Stimulated activated CD4-positive, alpha-beta T cell treated with anti-CD3 and anti-CD28 coated beads, Interleukin-4, amount 100 ng/mL, for 4 hours (primary cell): Measurements from ENCODE around the gene LRP5.
"Not testable (repeated sequence)": the region's sequence is repeated elsewhere in the genome, so short reads cannot be mapped to it uniquely, and the experiment has no call there.

ENCODE experiments used
- DNase-seq, 2 experiments: peaks; one replicate each; pipeline ENCODE4 v3.0.0-alpha.2; 2020

LRP5 gene

GRCh38 chr11:68329978-68330699, 17.7 kb downstream of the LRP5 start:
- DNase-seq: no peak

- DNase-seq: no peak
Measured at GRCh38 chr11:68330700-68331337, 18.4 kb downstream of the LRP5 start.

- DNase-seq: no peak
Measured at GRCh38 chr11:68331338-68331947, 19.1 kb downstream of the LRP5 start.

- no peak for DNase-seq
Measured at GRCh38 chr11:68332186-68332585, 19.8 kb downstream of the LRP5 start.

- no peak for DNase-seq
Measured at GRCh38 chr11:68333173-68333572, 20.8 kb downstream of the LRP5 start.

- no peak for DNase-seq
Measured at GRCh38 chr11:68334923-68335322, 22.5 kb downstream of the LRP5 start.

- no peak for DNase-seq
Measured at GRCh38 chr11:68335683-68336082, 23.3 kb downstream of the LRP5 start.

- DNase-seq: no peak
Measured at GRCh38 chr11:68336716-68337115, 24.3 kb downstream of the LRP5 start.

GRCh38 chr11:68337399-68337835, 25.0 kb downstream of the LRP5 start:
- DNase-seq: no peak

GRCh38 chr11:68338051-68338780, 25.8 kb downstream of the LRP5 start:
- DNase-seq: no peak

GRCh38 chr11:68340003-68340767, 27.8 kb downstream of the LRP5 start:
- no peak for DNase-seq

GRCh38 chr11:68340784-68341556, 28.6 kb downstream of the LRP5 start:
- no peak for DNase-seq

- no peak for DNase-seq
Measured at GRCh38 chr11:68341557-68342458, 29.4 kb downstream of the LRP5 start.

GRCh38 chr11:68342459-68343158, 30.2 kb downstream of the LRP5 start:
- DNase-seq: no peak

- no peak for DNase-seq
Measured at GRCh38 chr11:68343761-68344256, 31.4 kb downstream of the LRP5 start.

- not testable (repeated sequence) for DNase-seq
Measured at GRCh38 chr11:68344821-68345220, 32.4 kb downstream of the LRP5 start.

GRCh38 chr11:68345776-68346461, 33.5 kb downstream of the LRP5 start:
- DNase-seq: no peak

GRCh38 chr11:68346462-68346790, 34.0 kb downstream of the LRP5 start:
- DNase-seq: no peak

GRCh38 chr11:68347345-68347744, 35.0 kb downstream of the LRP5 start:
- DNase-seq: no peak
